SK-N-MC (cell line): ENCODE results near the gene ARCN1.

ENCODE experiments used
- EZH2 ChIP-seq: fragments of 200-600 bp; sonication (generic); IDR thresholded peaks from one replicate; pipeline ENCODE4 v1.6.1; 2017; ENCODE audit warnings: antibody characterized with exemption
- FOXP2 ChIP-seq: optimal IDR thresholded peaks from 2 replicates; pipeline ENCODE3; 2011; ENCODE audit warnings: mild to moderate bottlenecking, moderate library complexity; ENCODE audit not compliant: insufficient read depth; ENCODE audit errors: extremely low read length, control extremely low read depth
- POLR2AphosphoS5 ChIP-seq: IDR thresholded peaks from 2 replicates; pipeline ENCODE4 v1.6.1; 2012; ENCODE audit warnings: mild to moderate bottlenecking, low read depth, low read length, borderline replicate concordance

DNA sequence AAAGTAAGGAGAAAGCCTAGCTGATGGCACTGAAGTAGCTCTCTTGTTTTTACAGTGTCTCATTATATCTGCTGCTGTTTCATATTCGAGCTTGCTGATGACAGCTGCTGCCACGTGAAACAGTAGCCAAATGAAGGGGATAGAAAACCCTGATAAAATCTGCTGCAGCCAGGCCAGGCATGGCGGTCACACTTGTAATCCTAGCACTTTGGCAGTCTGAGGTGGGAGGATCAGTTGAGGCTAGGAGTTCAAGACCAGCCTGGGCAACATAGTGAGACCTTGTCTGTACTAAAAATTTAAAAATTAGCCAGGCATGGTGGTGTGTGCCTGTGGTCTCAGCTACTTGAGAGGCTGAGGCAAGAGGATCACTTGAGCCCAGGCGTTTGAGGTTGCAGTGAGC lies 19.9 kb upstream of the ARCN1 start:
- TF ChIP-seq EZH2 (no peak), POLR2AphosphoS5 (no peak), FOXP2 (no peak)
